ENCODE results near the gene TMEM89. TPM values are rescaled to one million over a fixed set of nuclear protein-coding genes. Genes with fewer than 3 reads are reported as not detected.

Gene TMEM89
- total and polyA plus RNA-seq, 8 donors: not detected

DNA sequence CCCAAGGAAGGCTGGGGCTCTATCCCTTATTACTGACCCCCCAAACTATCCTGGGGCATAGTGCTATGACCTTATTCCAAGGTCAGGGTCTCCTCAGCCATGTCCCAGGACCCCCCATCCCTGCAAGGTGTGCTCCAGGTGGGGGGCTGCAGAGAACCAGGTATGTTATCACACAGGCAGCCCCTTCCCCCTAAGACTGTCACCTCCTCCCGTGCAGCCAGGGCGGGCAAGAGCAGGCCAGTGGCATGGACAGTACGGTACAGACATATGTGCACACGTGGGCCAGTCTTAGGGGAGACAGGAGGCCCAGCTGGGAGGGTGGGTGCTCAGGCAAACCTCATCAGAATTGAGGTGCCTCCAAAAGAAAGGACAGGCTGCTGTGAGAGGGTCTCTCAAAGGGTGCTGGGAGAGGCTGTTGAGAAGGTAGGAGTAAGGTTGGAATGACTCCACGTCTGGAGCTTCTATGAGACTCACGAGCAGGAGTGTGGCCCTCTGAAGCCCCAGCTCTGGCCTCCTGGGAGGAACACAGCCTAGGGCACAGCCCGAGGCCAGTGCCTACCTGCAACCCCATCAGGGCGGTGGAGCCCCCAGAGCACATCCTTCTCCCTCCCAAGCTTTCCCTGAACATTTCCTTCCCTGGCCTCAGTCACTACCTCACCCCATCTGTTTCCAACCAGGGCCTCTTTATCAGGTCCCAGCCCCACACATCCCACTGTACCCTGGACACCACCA lies 24.7 kb downstream of the TMEM89 start:
- ATAC-seq: peak in 2 of 4 donors; percentile 7 to 8
- TF ChIP-seq, protein P1, sequence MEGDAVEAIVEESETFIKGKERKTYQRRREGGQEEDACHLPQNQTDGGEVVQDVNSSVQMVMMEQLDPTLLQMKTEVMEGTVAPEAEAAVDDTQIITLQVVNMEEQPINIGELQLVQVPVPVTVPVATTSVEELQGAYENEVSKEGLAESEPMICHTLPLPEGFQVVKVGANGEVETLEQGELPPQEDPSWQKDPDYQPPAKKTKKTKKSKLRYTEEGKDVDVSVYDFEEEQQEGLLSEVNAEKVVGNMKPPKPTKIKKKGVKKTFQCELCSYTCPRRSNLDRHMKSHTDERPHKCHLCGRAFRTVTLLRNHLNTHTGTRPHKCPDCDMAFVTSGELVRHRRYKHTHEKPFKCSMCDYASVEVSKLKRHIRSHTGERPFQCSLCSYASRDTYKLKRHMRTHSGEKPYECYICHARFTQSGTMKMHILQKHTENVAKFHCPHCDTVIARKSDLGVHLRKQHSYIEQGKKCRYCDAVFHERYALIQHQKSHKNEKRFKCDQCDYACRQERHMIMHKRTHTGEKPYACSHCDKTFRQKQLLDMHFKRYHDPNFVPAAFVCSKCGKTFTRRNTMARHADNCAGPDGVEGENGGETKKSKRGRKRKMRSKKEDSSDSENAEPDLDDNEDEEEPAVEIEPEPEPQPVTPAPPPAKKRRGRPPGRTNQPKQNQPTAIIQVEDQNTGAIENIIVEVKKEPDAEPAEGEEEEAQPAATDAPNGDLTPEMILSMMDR (IDR thresholded peaks at IDR 0.05): no peak
- intact Hi-C loops (cut with DNase I): no loop called here
- H3K9me3 ChIP-seq: no peaks in the 10 kb centered on the region
- no peaks in the 10 kb centered on the region for H3K4me1 ChIP-seq
- H3K4me3 ChIP-seq: no peak overlapping the region
- H3K27me3 ChIP-seq: no peaks in the 10 kb centered on the region
- no peak overlapping the region for H3K27ac ChIP-seq
- 64 to 65% methylated on average over 7 to 8 of the region's 8 CpGs for WGBS, 2 donors
- DNase-seq: peak in 1 of 6 donors; percentile 45
- FAIRE-seq: no peak
- peaks cover 3 to 33% (median 23%) of the 10 kb centered on the region in 3 donors for H3K36me3 ChIP-seq

DNA sequence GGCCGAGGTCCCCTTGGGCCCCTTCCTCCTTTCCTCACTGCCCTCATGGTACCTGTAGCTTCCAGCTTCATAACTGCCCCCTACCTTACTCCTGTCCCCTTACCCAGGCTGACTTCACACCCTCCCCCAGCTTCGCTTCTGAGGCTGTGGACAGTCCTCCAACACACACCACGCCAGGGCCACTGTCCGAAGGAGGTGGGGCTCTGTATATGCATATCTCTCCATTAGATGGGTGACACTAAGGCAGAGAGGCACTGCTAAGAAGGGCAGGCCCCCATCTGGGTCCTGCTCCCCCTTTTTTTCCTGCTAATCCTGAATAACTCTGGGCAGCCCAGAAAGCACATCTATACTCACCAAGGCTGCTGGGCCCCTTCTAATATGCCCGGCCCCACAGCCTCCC lies 25.4 kb downstream of the TMEM89 start:
- no peak overlapping the region for H3K27ac ChIP-seq
- FAIRE-seq (no peak), ATAC-seq (no peak)

DNA sequence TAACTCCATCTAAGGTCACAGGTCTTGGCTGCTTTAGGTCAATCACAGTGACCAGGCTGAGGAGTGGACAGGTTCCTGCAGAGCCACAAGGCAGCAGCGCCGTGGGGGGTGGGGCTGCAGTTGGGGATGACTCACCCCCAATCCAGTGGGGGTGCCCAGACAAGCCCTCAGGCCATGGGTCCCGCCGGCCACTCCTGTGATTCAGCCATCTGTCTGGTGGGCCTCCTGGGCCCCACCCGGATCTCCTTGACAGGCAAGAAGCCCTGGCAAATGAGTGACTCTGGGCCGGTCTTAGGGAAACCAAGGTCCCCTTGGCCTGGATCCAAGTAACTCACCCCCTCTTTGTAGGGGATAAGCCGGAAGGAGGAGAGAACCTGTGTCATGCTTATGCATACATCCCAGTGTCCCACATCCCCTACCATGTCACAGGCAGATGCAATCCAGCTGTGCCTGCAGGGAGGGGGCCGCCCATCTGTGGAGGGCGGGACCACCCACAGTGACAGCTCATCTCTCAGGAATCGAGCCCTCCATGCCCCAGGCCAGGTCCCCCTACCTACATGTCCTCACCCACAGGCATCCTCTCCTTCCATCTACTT lies 25.9 kb downstream of the TMEM89 start:
- ATAC-seq (peak in 2 of 4 donors; percentile 6 to 28), DNase-seq (peak in 3 of 6 donors; percentile 20 to 61 (median 61)), FAIRE-seq (no peak)
- TF ChIP-seq, protein P1 (IDR thresholded peaks at IDR 0.05): no peak
- Histone ChIP-seq H3K36me3 (peaks cover 0 to 21% (median 15%) of the 10 kb centered on the region in 3 donors), H3K4me3 (no peak overlapping the region), H3K27ac (no peak overlapping the region), H3K9me3 (no peaks in the 10 kb centered on the region), H3K27me3 (no peaks in the 10 kb centered on the region), H3K4me1 (no peaks in the 10 kb centered on the region)
- 22 to 25% methylated on average over 9 to 10 of the region's 10 CpGs for WGBS, 2 donors
- intact Hi-C loops (cut with DNase I): no loop called here

More for the DNA sequence above, 25.4 kb downstream of the TMEM89 start:
- Histone ChIP-seq H3K27me3 (no peaks in the 10 kb centered on the region), H3K4me3 (no peak overlapping the region), H3K4me1 (no peaks in the 10 kb centered on the region), H3K36me3 (peaks cover 3 to 27% (median 20%) of the 10 kb centered on the region in 3 donors), H3K9me3 (no peaks in the 10 kb centered on the region)
- intact Hi-C loops (cut with DNase I): no loop called here
- WGBS, 2 donors: 61 to 62% methylated on average over 5 of the region's 5 CpGs
- TF ChIP-seq, protein P1 (IDR thresholded peaks at IDR 0.05): no peak
- DNase-seq: peak in 1 of 6 donors; percentile 38

GRCh38 chr3:48595075-48595525 lies 26.5 kb downstream of the TMEM89 start, which contains the start of gene COL7A1:
COL7A1 (minus strand) TSS chr3:48595329; CDS start chr3:48595159, 170 bp downstream.
- H3K9me3 ChIP-seq: no peaks in the 10 kb centered on the region

More at GRCh38 chr3:48595075-48595525, 26.5 kb downstream of the TMEM89 start, which contains the start of gene COL7A1:
- DNase-seq (no peak), ATAC-seq (peak in 1 of 4 donors; percentile 26), FAIRE-seq (no peak)
- no peak within 1 kb of the TSS for H3K27ac ChIP-seq
- H3K4me3 ChIP-seq: peak within 1 kb of the TSS in 1 of 4 donors; percentile 17
- H3K27me3 ChIP-seq: no peaks in the 10 kb centered on the region
- H3K36me3 ChIP-seq: peaks cover 0 to 16% (median 10%) of the 10 kb centered on the region in 3 donors
- TF ChIP-seq, protein P1 (IDR thresholded peaks at IDR 0.05): no peak
- 3 to 5% methylated on average over 34 to 35 of the region's 35 CpGs for WGBS, 2 donors
- intact Hi-C loops (cut with DNase I): no loop called here
- H3K4me1 ChIP-seq: no peaks in the 10 kb centered on the region
